Upper lobe of left lung (tissue), 4 donors: Measurements from ENCODE around the gene SART3.

Experiments used
- EP300 ChIP-seq, 4 donors: sonication (generic); formaldehyde crosslinking; IDR thresholded peaks; one replicate each; pipeline ENCODE4 v1.5.1; 2017; ENCODE audit warnings: antibody characterized with exemption in 4 of 4, control low read depth in 2 of 4
- POLR2A ChIP-seq, 4 donors: fragments of 450-650 bp; IDR thresholded peaks; one replicate each; pipeline ENCODE4 v1.5.1; 2016 to 2017; ENCODE audit warnings: antibody characterized with exemption in 4 of 4, mild to moderate bottlenecking in 2 of 4
- POLR2AphosphoS5 ChIP-seq, 2 donors: sonication (generic); formaldehyde crosslinking; IDR thresholded peaks; one replicate each; pipeline ENCODE4 v1.5.1; 2017; ENCODE audit warnings: antibody characterized with exemption in 2 of 2
- TF ChIP-seq, protein P1 (sequence below), 6 experiments: fragments of 450-650 bp in 4 of 6; fragments of 200-600 bp in 2 of 6; sonication (generic) in 2 of 6; IDR thresholded peaks; one replicate each; pipeline ENCODE4 v1.5.1; 2016 to 2019; ENCODE audit warnings: antibody characterized with exemption in 6 of 6

DNA sequence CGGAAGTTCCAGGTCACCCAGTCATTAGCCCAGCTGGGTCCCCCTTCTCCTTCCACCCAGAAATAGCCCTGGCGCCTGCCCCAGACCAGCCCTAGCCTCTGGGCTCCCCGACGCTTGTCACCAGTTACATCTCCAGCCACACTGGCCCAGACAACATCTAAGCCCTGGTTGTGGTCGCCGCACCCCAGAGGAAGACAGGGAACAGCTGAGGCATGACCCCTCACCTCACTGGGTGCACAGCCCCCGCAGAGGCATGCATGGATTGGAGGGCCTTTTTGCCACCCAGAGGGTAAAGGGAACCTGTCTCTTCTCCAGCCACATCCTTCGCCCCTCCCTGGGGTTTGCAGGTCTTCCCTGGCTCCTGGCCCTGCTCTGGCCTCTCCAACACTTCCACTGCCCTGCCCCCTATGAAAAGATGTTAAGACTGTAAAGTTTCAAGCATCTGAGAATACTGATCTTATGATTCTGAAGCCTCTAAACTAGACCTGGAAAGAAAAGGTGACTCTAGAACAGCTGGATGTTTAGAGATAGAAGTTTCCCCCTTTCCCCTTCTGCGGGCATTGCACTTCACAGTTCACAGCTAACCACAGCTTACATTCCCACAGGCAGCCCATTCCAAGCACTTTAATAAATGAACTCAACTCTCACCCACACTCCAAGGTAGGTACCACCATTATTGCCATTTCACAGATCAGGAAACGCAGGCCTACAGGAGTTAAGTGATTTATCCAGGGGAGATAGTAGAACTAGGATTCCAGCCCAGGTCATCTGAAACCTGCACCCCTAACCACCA lies 22.2 kb upstream of the SART3 start:
- TF ChIP-seq, protein P1, sequence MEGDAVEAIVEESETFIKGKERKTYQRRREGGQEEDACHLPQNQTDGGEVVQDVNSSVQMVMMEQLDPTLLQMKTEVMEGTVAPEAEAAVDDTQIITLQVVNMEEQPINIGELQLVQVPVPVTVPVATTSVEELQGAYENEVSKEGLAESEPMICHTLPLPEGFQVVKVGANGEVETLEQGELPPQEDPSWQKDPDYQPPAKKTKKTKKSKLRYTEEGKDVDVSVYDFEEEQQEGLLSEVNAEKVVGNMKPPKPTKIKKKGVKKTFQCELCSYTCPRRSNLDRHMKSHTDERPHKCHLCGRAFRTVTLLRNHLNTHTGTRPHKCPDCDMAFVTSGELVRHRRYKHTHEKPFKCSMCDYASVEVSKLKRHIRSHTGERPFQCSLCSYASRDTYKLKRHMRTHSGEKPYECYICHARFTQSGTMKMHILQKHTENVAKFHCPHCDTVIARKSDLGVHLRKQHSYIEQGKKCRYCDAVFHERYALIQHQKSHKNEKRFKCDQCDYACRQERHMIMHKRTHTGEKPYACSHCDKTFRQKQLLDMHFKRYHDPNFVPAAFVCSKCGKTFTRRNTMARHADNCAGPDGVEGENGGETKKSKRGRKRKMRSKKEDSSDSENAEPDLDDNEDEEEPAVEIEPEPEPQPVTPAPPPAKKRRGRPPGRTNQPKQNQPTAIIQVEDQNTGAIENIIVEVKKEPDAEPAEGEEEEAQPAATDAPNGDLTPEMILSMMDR (IDR thresholded peaks at IDR 0.05) = no peak
- TF ChIP-seq POLR2AphosphoS5 (IDR thresholded peaks at IDR 0.05) (no peak), POLR2A (IDR thresholded peaks at IDR 0.05) (no peak), EP300 (IDR thresholded peaks at IDR 0.05) (no peak)
